ENCODE measurements around the gene SPAG16.
A peak's percentile ranks its signal among the peaks of the same experiment; 100 is the strongest.
"Not testable (repeated sequence)": the region's sequence is repeated elsewhere in the genome, so short reads cannot be mapped to it uniquely, and the experiment has no call there.

Gene SPAG16

DNA sequence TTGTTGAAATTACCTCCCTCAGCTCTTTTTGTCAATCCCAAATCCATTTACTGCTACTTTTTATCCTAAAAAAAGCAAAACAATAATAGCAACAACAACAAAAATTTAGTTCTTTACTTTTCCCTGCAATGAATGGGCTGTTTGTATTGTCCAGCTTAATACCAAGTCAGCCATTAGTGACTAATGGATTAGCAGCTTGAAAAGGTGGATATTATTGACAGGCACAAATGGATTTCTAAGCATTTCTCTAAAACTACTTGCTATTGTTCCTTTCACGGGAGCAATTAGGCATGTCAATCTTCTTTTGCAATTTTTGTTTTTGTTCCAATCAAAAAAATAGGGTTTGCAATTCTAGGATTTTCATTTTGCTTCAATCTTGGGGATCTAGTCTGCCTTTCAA is 32.1 kb upstream of the SPAG16 start:
- Mint-ChIP-seq H3K4me3 (no peak overlapping the region), H3K9me3 (no peaks in the 10 kb centered on the region), H3K27me3 (no peaks in the 10 kb centered on the region), H3K36me3 (ENCODE audit: low read depth) (no peaks in the 10 kb centered on the region), H3K4me1 (ENCODE audit: low read depth) (no peaks in the 10 kb centered on the region), H3K27ac (no peak overlapping the region)

DNA sequence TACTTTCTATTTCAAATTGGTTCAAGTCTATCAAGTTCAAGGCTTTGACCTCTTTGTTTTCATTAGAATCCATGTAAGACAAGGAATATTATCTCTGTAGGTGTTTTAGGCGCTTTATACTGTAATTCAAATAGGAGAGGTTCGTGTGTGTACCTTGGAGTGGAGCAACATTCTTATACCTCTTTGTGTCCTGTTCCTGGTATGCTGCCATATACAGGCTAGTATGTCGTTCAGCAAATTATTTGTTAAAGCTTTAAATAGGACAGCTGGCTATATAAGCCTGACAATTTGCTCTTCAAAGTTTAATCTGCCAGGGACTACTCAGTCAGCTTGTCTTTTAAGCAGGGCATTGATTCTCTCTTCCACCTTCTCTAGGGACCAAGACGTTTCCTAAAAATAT is 31.1 kb upstream of the SPAG16 start:
- Mint-ChIP-seq H3K4me1 (ENCODE audit: low read depth) (no peaks in the 10 kb centered on the region), H3K36me3 (ENCODE audit: low read depth) (no peaks in the 10 kb centered on the region), H3K27me3 (no peaks in the 10 kb centered on the region), H3K4me3 (no peak overlapping the region), H3K9me3 (no peaks in the 10 kb centered on the region), H3K27ac (no peak overlapping the region)

DNA sequence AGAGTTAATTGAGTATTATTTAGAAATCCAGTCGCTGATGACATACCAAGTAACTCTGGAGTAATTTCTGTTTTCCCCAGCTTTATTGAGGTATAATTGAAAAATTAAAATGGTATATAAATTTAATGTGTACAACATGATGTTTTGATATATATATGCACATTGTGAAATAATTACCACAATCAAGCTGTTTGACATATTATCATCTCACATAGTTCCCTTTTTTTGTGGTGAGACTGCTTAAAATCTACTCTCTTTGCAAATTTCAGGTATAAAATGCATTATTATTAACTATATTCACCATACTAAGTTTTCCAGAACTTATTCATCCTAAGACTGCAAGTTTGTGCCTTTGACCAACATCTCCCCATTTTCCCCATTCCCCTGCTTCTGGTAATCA is 25.0 kb upstream of the SPAG16 start:
- Mint-ChIP-seq H3K4me1 (ENCODE audit: low read depth) (no peaks in the 10 kb centered on the region), H3K27me3 (no peaks in the 10 kb centered on the region), H3K4me3 (no peak overlapping the region), H3K9me3 (no peaks in the 10 kb centered on the region), H3K27ac (no peak overlapping the region), H3K36me3 (ENCODE audit: low read depth) (no peaks in the 10 kb centered on the region)

DNA sequence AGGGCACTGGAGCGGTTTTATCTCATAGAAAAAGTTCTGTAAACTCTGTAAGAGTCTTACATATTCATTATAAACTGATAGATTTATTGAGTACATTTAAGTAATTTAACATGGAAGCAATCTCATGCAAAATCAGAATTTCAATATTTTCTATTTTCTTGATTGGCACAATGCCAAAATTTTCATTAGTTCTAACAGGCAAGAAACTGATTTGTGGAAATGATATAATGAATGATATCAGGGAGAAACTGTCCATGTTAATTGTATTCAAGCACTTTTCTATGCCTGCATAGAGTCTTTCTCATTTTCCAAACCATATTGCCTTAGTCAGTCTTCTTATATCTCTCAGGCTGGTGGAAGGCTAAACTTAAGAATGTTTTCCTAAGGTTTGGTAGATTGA is 23.0 kb upstream of the SPAG16 start:
- Mint-ChIP-seq H3K27me3 (no peaks in the 10 kb centered on the region), H3K36me3 (ENCODE audit: low read depth) (no peaks in the 10 kb centered on the region), H3K27ac (no peak overlapping the region), H3K4me3 (no peak overlapping the region), H3K4me1 (ENCODE audit: low read depth) (no peaks in the 10 kb centered on the region), H3K9me3 (no peaks in the 10 kb centered on the region)

DNA sequence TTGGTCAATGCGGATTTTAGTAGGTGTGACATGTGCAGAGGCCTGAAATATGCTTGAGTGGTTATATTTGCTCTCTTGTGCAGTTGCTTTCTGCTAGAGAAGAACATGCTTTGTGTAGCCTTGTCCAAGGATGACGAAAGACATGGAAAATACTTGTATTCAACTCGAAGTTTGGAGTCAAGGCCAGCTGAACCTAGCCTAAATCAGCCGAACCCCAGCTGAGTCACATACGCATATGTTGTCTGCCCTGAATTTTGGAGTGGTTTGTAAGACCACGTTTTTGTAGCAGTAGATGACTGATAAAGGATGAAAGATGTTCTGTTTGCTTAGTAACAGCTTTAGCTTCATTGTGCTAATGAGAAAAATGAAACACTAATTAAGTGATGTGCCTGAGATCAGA is 22.5 kb upstream of the SPAG16 start:
- Mint-ChIP-seq H3K4me3 (no peak overlapping the region), H3K4me1 (ENCODE audit: low read depth) (no peaks in the 10 kb centered on the region), H3K27ac (no peak overlapping the region), H3K27me3 (no peaks in the 10 kb centered on the region), H3K9me3 (no peaks in the 10 kb centered on the region), H3K36me3 (ENCODE audit: low read depth) (no peaks in the 10 kb centered on the region)

DNA sequence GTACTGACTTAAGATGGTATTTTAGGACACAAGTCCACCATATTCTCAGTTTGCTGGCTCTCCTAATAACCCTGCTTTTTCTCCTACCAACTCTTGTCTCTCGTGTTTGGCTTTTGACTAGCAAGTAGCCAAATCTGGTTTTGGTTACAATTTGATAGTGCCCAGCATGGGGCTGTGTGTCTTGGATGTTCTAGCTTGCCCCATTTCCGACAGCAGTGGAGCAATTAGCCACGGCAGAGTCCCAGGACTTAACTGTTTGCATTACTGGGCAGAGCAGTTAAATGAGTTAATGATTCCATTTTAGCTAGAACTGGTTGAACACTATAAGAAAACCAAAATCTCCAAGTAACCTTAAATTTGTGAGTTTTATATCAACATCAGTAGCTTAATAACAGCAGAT is 18.6 kb upstream of the SPAG16 start:
- Mint-ChIP-seq H3K4me1 (ENCODE audit: low read depth) (no peaks in the 10 kb centered on the region), H3K36me3 (ENCODE audit: low read depth) (no peaks in the 10 kb centered on the region), H3K27ac (no peak overlapping the region), H3K9me3 (no peaks in the 10 kb centered on the region), H3K4me3 (no peak overlapping the region), H3K27me3 (no peaks in the 10 kb centered on the region)

DNA sequence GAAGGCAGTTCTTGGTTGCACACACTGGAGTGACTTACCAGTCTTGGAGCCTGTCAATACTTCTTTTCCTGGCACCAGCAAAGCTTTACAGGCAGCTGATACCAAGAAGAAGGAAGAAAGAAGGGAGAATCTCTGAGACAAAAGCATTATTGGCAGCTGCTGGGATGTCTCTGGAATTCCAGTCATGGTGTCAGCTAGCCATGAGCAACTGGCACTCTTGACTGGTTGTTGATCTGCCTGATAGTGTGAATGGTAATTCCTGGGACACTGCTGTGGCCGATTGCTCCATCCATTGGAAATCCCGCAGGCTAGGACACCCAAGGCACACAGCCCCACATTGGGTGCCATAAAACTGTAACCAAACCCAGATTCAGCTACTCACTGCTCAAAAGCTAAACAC is 17.8 kb upstream of the SPAG16 start:
- H3K4me3 Mint-ChIP-seq, result no peak overlapping the region
- H3K9me3 Mint-ChIP-seq, result no peaks in the 10 kb centered on the region
- no peaks in the 10 kb centered on the region for H3K27me3 Mint-ChIP-seq
- no peaks in the 10 kb centered on the region for H3K4me1 Mint-ChIP-seq (ENCODE audit: low read depth)
- no peaks in the 10 kb centered on the region for H3K36me3 Mint-ChIP-seq (ENCODE audit: low read depth)
- H3K27ac Mint-ChIP-seq, result no peak overlapping the region

DNA sequence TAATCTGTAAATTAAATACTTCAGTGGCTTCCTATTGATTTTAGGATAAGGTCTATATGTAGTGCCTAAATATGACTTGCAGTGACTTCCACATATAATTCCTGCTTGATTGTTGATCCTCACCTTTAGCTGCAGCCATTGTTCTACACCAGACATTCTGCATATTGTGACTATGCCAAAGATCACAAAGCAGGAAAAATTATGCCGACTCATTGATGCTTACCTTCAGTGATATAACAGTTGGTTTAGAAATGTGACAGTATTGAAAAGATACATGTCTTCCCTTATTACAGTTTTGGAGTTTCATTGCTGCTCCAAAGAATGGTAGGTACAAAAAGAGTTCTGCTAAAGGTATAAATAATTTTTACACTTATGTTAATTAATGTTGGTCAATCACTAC is 12.3 kb upstream of the SPAG16 start:
- peaks cover under 1% of the 10 kb centered on the region for H3K36me3 Mint-ChIP-seq (ENCODE audit: low read depth)
- H3K4me3 Mint-ChIP-seq, result no peak overlapping the region
- H3K9me3 Mint-ChIP-seq, result no peaks in the 10 kb centered on the region
- no peaks in the 10 kb centered on the region for H3K4me1 Mint-ChIP-seq (ENCODE audit: low read depth)
- peaks cover 8% of the 10 kb centered on the region for H3K27me3 Mint-ChIP-seq
- no peak overlapping the region for H3K27ac Mint-ChIP-seq

DNA sequence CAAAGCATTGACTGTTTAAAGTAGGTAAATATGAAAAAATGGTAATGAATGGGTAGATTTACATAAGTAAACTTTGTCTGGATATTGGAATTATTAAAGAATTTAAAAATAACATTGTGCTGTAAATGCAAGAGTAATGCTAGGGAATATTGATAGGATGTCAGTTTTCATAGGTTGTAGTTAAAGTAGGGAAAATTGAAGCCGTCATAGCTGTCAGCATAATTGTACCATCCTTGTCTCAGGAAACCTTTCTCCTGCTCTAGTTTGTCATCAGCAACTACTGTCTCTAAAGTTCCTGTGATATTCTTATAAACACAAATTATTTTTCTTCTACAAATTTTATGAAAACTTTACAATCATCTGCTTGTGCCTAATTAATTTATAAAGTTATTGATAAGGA is 10.1 kb upstream of the SPAG16 start:
- Mint-ChIP-seq H3K27me3 (peaks cover 8% of the 10 kb centered on the region), H3K27ac (no peak overlapping the region), H3K4me1 (ENCODE audit: low read depth) (no peaks in the 10 kb centered on the region), H3K9me3 (no peaks in the 10 kb centered on the region), H3K4me3 (no peak overlapping the region), H3K36me3 (ENCODE audit: low read depth) (peaks cover 8% of the 10 kb centered on the region)

DNA sequence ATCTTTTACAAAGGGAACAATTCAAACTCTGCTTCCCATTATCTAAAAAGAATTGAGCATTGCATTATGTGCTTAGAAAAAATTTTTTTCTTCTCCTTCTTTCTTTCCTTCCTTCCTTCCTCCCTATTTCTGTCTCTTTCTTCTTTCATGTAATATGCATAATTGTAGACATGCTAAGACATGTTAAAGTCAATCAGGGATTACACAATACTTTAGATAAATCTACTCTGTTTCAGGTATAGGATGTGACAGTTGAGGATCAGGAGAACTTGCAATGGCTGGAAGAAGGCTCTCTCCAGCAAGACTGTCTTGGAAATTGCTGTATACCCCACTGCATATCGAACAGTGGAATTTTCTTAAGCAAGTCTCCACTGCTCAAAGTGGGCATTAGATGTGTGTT is 9.0 kb upstream of the SPAG16 start:
- Mint-ChIP-seq H3K27ac (no peak overlapping the region), H3K4me1 (ENCODE audit: low read depth) (no peaks in the 10 kb centered on the region), H3K9me3 (no peaks in the 10 kb centered on the region), H3K27me3 (peaks cover 8% of the 10 kb centered on the region), H3K4me3 (no peak overlapping the region), H3K36me3 (ENCODE audit: low read depth) (peaks cover 8% of the 10 kb centered on the region)

DNA sequence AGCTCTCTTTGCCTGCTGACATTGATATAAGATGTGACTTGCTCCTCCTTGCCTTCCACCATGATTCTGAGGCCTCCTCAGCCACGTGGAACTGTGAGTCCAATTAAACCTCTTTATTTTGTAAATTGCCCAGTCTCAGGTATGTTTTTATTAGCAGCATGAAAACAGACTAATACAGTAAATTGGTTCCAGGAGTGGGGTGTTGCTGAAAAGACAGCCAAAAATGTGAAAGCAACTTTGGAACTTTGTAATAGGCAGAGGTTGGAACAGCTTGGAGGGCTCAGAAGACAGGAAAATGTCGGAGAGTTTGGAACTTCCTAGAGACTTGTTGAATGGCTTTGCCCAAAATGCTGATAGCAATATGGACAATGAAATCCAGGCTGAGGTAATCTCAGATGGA is 7.1 kb upstream of the SPAG16 start:
- H3K27me3 Mint-ChIP-seq; H3K27ac Mint-ChIP-seq; H3K4me1 Mint-ChIP-seq (ENCODE audit: low read depth): not testable (repeated sequence)

DNA sequence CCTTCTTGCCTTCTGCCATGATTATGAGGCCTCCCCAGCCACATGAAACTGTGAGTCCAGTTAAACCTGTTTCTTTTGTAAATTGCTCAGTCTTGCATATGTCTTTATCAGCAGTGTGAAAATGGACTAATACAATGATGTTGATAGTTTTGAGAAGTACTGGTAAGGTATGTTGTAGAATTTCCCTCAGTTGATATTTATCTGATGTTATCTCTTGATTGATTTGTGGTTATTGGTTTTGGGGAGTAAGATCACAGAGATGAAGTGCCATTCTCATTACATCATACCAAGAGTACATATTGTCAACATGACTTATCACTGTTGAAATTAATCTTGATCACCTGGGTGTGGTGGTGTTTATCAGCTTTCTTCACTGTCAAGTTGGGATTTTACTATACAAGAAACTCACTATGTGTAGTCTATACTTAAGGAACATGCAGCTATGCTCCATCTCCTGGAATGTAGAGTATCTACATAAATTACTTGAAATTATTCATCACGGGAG is 5.1 kb upstream of the SPAG16 start:
- Mint-ChIP-seq H3K27me3 (peaks cover 6% of the 10 kb centered on the region), H3K4me3 (no peak overlapping the region), H3K9me3 (no peaks in the 10 kb centered on the region), H3K27ac (no peak overlapping the region), H3K4me1 (ENCODE audit: low read depth) (peaks cover 11% of the 10 kb centered on the region), H3K36me3 (ENCODE audit: low read depth) (peaks cover 8% of the 10 kb centered on the region)

More for the DNA sequence above, 7.1 kb upstream of the SPAG16 start:
- not testable (repeated sequence) for H3K9me3 Mint-ChIP-seq; H3K4me3 Mint-ChIP-seq; H3K36me3 Mint-ChIP-seq (ENCODE audit: low read depth)

DNA sequence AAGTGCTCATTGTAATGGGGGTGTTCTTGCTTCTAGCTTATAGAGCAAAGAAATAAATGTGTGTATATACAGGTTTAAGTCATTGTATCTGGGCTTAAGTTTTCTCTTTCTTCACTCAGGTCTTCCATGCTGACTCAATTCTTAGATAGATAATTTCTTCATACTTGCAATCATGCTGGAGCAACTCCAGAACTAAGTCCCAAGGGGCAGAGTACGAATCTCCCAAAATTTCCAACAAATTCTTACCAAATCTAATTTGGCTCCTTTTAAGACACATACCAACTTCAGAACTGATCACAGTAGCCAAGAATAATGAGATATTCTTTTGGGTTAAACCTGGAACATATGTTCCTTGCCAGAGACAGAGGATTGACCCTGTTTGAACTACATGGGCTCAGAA is 4.3 kb upstream of the SPAG16 start:
- H3K4me1 Mint-ChIP-seq (ENCODE audit: low read depth), result peaks cover 11% of the 10 kb centered on the region

DNA sequence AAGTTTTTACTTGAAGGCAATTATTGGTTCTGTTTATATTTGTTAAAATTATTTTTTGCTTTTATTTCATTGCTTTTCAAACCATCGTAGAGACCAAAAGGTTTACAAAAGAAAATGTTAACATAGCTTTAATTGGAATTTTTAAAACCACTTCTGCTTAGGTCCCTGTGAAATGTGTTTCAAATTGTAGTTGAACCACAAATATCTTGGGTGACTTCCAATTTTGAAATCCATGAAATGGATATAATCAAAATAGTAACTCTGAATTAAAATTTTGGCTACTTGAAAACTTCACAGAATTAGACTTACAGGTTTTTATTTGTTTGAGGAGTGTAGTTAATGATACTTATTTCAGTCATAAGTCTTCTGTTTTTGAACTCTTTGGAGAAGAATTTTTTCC is 3.1 kb upstream of the SPAG16 start:
- Mint-ChIP-seq H3K27ac (no peak overlapping the region), H3K36me3 (ENCODE audit: low read depth) (peaks cover 8% of the 10 kb centered on the region), H3K4me1 (ENCODE audit: low read depth) (peaks cover 19% of the 10 kb centered on the region), H3K9me3 (no peaks in the 10 kb centered on the region), H3K27me3 (peaks cover 2% of the 10 kb centered on the region), H3K4me3 (no peak overlapping the region)

More for the DNA sequence above, 4.3 kb upstream of the SPAG16 start:
- Mint-ChIP-seq H3K9me3 (no peaks in the 10 kb centered on the region), H3K27me3 (peaks cover 6% of the 10 kb centered on the region), H3K36me3 (ENCODE audit: low read depth) (peaks cover 8% of the 10 kb centered on the region), H3K4me3 (no peak overlapping the region), H3K27ac (no peak overlapping the region)

DNA sequence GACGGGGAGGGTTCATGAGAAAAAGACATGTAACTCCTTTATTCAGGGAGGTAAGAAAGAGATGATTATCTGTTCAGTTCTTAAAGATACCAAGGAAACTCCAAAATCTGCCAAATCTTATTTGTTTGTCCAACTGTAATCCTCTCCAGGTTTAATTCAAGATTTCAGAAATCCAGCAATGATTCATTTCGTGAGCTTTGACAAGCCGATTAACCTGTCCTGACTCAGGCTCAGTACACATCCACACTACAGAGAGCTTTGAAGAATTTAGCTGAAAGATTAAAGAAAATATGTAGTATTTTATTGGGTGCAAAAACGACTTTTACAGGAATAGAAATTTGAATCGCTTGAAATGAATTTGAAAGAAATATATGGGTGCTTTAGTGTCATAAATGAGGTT is 1.1 kb downstream of the SPAG16 start:
- Mint-ChIP-seq H3K27me3 (no peaks in the 10 kb centered on the region), H3K36me3 (ENCODE audit: low read depth) (no peaks in the 10 kb centered on the region), H3K9me3 (no peaks in the 10 kb centered on the region), H3K27ac (no peak overlapping the region), H3K4me1 (ENCODE audit: low read depth) (peaks cover 19% of the 10 kb centered on the region), H3K4me3 (peak overlapping the region; percentile 96)

DNA sequence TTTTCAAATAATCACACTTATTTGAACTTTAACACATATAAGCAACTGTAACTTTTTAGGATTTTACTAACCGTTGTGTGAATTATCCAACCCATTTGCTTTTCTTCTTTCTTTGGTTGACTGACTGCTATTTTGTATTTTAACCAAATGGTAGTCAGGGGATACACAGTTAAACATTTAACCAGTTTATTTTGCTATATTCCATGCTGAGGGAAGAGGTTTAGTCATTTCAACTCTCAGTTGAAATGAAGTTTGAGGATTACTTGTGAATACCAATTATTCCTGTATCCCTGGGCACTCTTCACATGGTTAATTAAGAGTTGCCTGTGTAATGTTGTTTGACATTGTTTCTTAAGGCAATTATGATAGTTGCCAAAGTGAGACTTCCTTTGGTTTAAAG is 1.9 kb downstream of the SPAG16 start:
- Mint-ChIP-seq H3K9me3 (no peaks in the 10 kb centered on the region), H3K36me3 (ENCODE audit: low read depth) (no peaks in the 10 kb centered on the region)

More for the DNA sequence above, 1.9 kb downstream of the SPAG16 start:
- Mint-ChIP-seq H3K4me1 (ENCODE audit: low read depth) (peaks cover 19% of the 10 kb centered on the region), H3K27ac (no peak overlapping the region), H3K4me3 (no peak overlapping the region), H3K27me3 (no peaks in the 10 kb centered on the region)

Data from stimulated activated naive CD8-positive, alpha-beta T cell treated with anti-CD3 and anti-CD28 coated beads, Interleukin-15, Interleukin-2, amounts not matched to agents 100 ng/mL and 50 ng/mL, for 24 hours (primary cell).